ENCODE measurements around the gene PLCL2.
A peak's percentile ranks its signal among the peaks of the same experiment; 100 is the strongest.

Gene PLCL2

DNA sequence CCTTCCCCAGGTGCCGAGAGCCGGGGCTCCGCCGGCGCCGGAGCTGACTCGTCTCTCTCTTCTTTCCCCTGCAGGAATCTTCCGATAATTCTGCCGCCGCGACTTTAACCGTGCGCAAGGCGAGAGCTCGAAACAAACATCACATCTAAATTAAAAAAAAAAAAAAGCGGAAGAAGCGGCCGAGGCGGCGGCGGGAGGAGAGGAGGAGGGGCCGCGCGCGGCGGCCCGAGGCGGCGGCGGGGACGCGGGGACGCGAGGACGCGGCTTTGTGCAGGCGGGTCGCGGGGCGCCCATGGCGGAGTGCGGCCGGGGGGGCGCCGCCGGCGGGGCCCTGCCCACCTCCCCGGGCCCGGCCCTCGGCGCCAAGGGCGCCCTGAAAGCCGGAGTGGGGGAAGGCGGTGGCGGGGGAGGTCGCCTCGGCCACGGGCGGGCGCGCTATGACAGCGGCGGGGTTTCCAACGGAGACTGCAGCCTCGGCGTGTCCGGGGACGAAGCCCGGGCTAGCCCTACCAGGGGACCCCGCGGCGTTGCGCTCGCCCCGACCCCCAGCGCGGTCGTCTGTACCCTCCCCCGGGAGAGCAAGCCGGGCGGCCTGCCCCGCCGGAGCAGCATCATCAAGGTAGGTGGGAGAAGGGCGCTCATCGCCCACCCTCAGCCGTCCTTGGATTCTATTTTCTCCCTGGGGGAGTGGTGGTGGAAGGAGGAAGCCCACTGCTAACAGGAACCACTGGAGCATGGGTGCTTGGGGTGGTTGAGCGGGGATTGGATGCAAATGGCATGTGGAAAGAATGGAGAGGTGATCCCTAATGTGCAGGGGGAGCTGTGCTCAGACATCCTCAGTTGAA is at the start of gene PLCL2:
PLCL2 (plus strand) TSS at position 208 of the 845 bp plus-strand sequence; CDS start at position 293, 85 bp downstream.
- DNase-seq (ENCODE audit: extremely low spot score, insufficient read length, low read depth): peak; percentile 55
- no peak for FAIRE-seq

GRCh38 chr3:16836505-16837237 is 48.1 kb upstream of the PLCL2 start:
- DNase-seq (ENCODE audit: extremely low spot score, insufficient read length, low read depth) (no peak), FAIRE-seq (no peak)

- DNase-seq (ENCODE audit: extremely low spot score, insufficient read length, low read depth) (no peak), FAIRE-seq (no peak)
These were observed 47.2 kb upstream of the PLCL2 start for GRCh38 chr3:16837602-16838001.

GRCh38 chr3:16838561-16838960 is 46.2 kb upstream of the PLCL2 start:
- DNase-seq (ENCODE audit: extremely low spot score, insufficient read length, low read depth): no peak
- peak; percentile 5 for FAIRE-seq

- no peak for DNase-seq (ENCODE audit: extremely low spot score, insufficient read length, low read depth)
- FAIRE-seq: no peak
These were observed 45.3 kb upstream of the PLCL2 start for GRCh38 chr3:16839271-16840100.

DNA sequence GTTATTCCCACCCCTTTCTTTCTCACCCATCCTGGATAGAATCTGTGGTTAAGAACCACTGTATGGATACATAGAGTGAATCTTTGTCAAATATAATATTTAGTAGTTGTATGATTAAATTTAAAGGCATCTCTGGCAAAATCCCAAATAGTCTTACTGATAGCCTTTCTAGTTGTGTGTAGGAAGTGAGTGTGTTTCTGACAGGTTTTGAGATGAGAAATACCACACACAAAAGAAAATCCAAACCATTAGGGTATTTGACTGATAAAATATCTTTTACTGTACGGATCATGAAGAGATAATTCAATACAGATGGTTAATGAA is 44.7 kb upstream of the PLCL2 start:
- DNase-seq (ENCODE audit: extremely low spot score, insufficient read length, low read depth): no peak
- FAIRE-seq: no peak

- peak; percentile 45 for FAIRE-seq
- no peak for DNase-seq (ENCODE audit: extremely low spot score, insufficient read length, low read depth)
These were observed 43.6 kb upstream of the PLCL2 start for GRCh38 chr3:16841041-16841753.

DNA sequence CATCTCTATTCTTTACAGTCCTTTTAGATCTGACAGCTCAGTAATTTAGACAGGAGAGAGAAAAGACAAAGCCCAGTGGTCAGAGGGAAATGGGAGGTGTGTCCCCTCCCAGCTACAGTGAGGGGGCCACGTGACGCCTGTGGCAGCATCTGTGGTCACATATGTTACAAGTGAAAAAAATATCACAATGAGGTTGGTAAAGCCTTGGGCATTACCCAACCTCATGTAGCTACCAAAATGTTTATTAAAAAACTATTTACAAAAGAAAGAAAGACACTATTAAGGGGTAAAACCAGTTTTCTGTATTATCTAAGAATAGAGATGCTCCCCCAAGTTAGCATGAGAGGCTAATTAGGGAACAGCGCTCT is 42.9 kb upstream of the PLCL2 start:
- DNase-seq (ENCODE audit: extremely low spot score, insufficient read length, low read depth): peak; percentile 37
- no peak for FAIRE-seq

DNA sequence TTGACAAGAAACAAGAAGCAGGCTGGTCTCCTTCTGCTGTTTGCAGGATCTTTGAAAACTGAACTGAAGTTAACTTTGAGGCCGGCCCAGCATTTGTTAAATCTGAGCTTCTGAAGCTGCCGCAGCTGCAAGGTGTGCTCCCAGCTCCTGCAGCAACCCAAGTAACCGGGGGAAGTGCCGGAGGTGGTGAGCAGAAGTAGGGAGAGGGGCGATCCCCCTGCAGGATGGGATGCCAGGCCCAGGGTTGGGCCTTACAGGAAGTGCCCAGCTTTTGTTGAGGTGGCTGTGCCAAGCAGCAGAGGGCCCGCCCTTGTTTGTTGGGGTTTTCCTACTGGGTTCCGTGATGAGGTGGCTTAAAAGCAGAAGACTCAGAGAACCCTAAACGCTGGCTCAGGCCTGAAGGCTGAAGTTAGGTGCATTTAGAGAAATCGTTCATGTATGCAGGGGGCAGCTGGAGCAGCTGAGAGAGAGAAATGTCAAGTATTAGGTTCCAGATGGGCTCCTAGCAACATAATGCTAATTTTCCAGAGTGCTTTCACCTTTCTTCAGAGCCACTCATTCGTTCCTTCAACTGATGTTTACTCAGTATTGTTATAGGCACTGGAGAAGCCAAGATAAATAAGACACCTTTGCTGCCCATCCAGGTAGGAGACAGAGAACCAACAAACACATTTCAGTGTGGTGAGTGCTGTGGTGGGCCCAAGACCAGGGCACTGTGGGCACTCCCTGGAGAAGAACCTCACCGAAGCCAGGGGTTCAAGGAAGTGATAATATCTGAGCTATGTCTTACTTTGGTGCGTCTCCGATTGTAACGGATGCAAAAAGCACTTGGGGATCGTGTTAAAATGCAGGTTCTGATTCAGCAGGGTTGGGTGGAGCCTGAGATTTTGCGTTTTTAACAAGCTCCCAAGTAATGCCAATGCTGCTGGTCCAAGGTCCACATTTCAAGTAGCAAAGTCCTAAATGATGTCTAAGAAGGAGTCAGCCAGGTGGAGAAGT is 42.2 kb upstream of the PLCL2 start:
- DNase-seq (ENCODE audit: extremely low spot score, insufficient read length, low read depth) (peak; percentile 26), FAIRE-seq (peak; percentile 85)

DNA sequence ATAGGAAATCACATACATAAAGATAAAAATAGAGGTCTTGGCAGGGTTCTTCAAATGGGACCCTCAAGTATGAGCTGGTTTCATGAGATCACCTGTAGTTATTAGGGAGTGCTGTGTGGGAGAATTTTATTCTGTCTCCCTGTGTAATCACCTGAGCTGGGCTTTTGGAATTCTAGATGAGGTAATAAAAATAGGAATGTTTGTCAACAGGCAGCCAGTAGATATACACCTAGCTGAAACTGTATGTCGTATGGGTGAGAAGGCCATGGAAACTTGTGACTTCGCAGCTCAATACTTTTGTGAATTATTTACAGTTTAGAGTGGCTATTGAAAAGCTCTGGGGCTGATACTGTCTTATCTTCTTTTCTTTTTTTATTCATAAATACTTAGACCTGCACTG is 40.5 kb upstream of the PLCL2 start:
- DNase-seq (ENCODE audit: extremely low spot score, insufficient read length, low read depth) (no peak), FAIRE-seq (no peak)

DNA sequence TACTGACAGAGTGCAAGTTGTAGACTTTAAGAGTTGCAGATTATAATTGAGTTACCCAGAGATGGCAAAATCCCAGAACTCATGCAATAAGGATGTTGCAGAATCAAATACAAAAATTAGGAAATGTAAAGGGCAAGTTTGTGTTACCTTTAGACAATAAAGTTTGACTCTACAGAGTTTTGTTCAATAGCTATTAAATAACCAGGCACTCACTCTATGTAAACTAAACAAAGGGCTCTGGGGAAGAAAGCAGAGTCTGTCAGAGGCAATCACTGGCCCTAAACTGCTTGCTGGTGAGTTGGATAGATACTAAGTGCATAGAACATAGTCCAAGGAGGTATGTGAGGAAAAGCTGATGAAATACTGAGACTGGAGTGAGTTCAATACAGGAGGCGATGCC is 40.0 kb upstream of the PLCL2 start:
- FAIRE-seq: no peak
- DNase-seq (ENCODE audit: extremely low spot score, insufficient read length, low read depth): no peak

- no peak for DNase-seq (ENCODE audit: extremely low spot score, insufficient read length, low read depth)
These were observed 38.2 kb upstream of the PLCL2 start for GRCh38 chr3:16846373-16847080.

DNA sequence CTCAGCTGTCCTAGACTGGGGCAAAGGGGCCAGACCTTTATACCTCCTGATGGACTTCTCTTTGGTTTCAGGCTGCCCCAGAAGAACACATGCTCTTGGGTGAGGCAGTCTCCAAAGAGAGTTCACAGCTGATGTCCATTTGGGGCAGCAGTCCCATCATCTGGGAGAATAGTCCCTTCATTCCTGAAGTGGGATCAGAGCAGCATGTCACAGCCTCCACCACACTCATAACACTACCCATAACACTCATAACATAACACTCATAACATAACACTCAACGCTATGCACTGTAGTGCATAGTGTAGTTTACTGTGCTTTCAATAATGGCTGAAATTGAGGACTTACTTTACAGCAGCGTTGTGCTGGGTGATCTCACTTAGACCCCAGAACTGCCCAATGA is 36.7 kb upstream of the PLCL2 start:
- FAIRE-seq (no peak), DNase-seq (ENCODE audit: extremely low spot score, insufficient read length, low read depth) (no peak)

More at GRCh38 chr3:16846373-16847080, 38.2 kb upstream of the PLCL2 start:
- no peak for FAIRE-seq

DNA sequence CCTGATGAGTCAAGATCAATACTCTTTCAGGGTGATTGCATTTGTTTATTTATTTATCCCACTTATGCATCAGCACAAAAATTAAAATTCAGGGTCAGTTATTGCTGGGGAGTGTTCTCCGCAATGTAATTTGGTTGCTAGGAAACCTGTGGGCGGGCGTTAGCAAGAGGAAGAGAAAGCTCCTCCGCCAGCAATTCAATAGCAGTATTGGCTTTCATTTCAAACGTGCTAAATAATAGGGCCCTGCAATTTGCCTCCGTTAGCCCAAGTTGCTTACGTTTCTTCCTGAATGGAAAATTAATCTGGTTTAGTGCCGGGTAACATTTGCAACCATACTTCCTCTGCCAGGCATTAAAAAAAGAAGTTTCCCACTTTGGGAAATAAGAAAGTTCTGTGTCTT is 35.5 kb upstream of the PLCL2 start:
- FAIRE-seq (peak; percentile 91), DNase-seq (ENCODE audit: extremely low spot score, insufficient read length, low read depth) (no peak)

- DNase-seq (ENCODE audit: extremely low spot score, insufficient read length, low read depth): no peak
- FAIRE-seq: peak; percentile 68
These were observed 35.0 kb upstream of the PLCL2 start for GRCh38 chr3:16849795-16850194.

GRCh38 chr3:16855497-16855896 is 29.3 kb upstream of the PLCL2 start:
- FAIRE-seq (no peak), DNase-seq (ENCODE audit: extremely low spot score, insufficient read length, low read depth) (no peak)

DNA sequence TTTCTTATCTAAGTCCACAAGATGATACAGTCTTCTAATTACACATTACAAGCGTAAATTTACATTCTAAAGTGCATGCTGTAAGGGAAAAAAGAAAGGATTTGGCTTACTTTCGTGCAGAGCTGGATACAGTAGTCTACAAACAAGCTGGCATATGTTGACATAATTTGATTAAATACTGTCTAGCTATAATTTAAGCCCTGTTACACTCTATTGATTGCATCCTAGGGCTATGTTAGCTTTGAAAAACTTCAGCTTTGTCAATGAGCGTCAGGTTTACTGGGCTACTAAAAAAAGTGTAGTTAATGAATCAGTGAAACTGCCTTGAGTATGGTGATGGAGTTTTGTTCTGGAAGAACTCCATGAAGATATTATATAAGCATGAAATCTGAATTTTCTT is 24.5 kb upstream of the PLCL2 start:
- DNase-seq (ENCODE audit: extremely low spot score, insufficient read length, low read depth) (no peak), FAIRE-seq (no peak)

DNA sequence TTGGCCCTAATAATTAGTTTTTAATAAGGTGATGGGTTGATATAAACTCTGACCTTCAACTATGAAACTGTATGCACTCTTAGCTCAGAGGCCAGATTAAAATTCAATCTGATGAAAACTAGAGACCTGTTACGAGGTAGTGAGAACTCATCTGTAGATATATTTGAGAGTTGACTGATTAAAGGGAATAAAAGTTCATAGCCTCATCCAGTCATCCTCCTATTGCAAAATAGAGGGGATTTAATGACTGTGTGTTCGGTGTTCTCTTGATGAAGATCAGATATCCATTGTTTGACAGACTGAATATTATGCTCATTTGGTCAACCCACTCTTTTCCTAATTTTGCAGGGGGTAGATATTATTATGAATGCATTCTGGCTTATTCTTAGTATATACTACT is 23.3 kb upstream of the PLCL2 start:
- DNase-seq (ENCODE audit: extremely low spot score, insufficient read length, low read depth): no peak
- no peak for FAIRE-seq

Data from GM18507 (cell line).